HG03457 (cell line): ENCODE measurements around the gene F2R.
"Not testable (repeated sequence)": the region's sequence is repeated elsewhere in the genome, so short reads cannot be mapped to it uniquely, and the experiment has no call there.

Source experiments
- ATAC-seq: cut with Tn5 transposase; IDR thresholded peaks from one replicate; pipeline ENCODE4 v1.9.1; 2021; ENCODE audit warnings: moderate number of reproducible peaks; ENCODE audit not compliant: unreplicated experiment

Gene F2R

DNA sequence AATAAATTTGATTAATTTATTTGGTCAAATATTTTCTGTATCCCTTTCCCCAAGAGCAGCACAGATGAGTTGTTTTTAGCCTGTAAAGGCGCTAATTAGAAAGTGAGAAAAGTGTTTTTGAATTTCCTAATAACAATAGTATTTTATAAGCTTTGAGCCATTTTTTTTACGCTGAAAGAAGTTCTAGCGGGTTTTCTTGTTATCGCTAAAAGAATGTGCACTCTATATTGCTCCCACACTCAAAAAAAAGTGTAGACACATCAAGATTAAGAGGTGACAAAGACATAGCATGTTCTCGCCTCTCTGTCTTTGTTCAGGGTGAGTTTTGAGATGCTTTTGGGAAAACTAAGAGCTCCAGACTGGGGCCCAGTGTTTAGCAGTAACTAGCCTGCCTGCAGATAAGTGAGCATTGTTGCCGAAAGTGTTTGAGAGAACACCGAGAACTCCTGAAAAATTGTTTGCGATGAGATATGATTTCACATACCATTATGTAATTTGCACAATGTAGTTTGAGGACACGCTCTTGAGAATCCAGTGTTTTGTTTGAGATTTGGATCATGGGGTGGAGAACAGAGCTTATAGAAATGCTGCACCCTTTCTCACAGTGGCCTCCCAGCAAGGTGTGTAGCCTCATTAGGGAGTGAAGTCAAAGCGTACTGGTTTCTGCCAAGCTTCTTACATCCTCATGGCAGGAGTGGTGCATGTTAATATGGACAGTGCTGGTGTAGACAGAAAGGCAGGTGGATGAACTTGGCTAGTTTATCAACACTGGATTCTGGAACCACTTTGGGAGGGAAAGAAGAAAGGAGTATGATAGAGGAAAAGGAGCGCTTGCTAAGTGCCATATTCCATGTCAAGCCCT, 1.5 kb downstream of the F2R start:
- ATAC-seq: no peak

DNA sequence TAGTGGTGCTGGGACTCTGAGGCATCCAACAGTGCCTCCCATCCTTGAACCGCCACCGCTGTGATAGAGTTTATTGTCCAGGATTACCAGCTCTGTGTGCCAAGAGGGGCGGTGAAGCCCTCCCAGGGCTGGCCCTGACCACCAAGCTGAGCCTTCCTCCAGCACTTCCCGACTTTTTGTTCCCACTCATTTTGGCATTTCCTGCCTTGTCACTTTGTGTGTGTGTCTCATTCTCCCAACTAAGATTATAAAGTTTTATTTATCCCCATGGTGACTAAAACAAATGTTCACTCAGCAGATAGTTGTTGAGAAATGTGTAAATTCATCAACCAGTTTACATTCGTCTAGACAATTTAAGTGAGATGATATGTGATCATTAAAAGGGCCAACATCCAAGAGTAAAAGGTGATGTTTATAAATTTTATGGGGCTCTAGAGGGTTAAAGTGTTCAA, 2.5 kb downstream of the F2R start:
- ATAC-seq: no peak

DNA sequence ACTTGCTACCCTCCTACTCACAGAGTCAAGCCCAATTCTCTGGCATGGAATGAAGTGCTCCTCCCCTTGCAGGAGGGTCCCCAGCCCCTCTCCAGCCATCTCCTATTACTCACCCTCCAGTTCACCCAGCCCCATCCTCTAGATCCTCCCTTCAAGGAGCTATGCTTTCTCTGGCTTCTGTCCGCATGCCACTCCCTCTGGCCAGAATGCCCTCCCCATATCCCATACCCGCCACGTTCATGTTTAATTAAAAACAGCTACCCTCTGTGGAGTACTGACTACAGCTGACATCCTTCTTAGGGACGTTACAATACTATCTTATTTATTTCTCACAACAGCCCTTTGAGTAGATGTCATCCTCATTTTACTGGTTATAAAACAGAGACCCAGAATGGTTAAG, 3.0 kb downstream of the F2R start:
- ATAC-seq: no peak

DNA sequence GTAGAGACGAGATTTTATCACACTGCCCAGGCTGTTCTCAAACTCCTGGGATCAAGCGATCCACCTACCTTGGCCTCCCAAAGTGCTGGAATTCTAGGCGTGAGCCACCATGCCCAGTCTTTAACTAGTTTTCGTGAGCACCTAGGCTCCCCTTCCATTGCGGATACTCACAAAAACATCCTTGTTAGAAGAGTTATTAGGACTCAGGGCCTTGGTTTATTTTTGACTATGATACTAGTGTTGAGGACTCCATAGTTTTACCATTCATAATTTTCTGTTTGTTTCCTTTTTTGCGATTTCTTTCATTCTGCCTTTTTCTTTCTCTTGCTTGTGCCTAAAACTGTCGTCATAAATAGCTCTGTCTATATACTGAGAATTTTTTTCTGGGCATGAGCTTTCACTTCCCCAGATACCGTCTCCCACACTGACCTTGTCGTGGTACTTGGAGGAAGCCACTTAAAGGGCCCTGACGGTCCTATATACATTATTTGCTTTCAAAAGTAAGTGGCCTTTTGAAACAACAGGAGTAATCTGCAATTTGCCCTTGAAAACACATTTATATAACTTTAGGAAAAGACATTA, 5.2 kb downstream of the F2R start:
- peak; percentile 84 for ATAC-seq

DNA sequence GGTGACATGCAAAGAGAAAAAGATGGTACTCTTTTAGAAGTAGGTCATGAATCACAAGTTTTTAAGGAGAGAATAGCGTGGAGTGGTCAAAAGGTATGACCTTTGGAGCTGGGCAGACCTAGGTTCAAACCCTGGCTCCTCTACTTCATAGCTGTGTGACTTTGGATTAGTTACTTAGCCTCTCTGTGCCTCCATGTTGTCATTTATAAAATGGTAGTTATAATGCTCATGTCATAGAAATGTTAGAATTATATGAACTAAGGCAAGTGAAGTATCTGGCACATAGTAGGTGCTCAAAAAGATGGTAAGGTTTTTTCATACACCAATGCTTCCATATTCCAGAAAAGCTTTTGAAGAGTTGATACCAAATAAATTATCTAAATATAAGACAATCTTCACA, 7.3 kb downstream of the F2R start:
- no peak for ATAC-seq

DNA sequence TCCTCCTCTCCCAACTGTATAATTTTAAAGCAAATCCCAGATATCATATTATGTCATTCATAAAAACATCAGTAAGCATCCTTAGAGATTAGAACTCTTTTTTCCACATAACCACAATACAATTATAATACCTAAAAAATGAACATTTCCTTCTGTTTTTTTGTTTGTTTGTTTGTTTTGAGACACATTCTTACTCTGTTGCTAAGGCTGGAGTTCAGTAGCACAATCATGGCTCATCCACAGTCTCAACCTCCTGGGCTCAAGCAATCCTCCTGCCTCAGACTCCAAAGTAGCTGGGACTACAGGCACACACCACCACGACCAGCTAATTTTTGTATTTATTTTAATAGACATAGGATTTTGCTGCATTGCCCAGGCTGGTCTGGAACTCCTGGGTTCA, 8.0 kb downstream of the F2R start:
- ATAC-seq: no peak

DNA sequence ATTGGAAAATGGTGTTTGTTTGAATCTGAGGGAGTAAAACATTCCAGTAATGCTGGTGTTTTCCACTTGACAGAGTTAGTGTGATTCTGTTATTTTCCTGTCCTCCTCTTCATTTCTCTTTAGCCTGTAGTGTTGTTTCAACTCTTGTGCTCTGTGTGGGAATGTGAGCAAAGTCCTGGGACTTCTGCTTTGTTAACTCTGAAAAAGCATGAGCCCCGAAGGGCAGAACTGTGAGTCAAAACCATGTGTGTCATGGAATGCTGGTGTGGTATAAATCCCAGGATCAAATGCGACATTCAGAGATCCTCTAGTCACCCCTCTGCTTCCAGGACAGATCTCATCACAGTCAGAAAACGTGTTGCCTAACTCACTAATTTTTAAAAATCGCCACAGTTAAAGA, 8.9 kb downstream of the F2R start:
- no peak for ATAC-seq

DNA sequence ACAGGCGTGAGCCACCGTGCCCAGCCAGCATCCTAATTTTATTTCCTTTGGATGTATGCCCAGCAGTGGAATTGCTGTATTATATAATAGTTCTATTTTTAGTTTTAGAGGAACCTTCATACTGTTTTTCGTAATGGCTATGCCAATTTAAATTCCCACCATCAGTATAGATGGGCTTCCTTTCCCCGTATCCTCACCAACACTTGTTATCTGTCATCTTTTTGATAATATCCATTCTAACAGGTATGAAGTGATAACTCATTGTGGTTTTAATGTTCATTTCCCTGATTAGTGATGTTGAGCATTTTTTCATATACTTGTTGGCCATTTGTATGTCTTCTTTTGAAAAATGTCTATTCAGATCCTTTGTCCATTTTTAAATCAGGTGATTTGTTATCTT, 13.0 kb downstream of the F2R start:
- no peak for ATAC-seq

DNA sequence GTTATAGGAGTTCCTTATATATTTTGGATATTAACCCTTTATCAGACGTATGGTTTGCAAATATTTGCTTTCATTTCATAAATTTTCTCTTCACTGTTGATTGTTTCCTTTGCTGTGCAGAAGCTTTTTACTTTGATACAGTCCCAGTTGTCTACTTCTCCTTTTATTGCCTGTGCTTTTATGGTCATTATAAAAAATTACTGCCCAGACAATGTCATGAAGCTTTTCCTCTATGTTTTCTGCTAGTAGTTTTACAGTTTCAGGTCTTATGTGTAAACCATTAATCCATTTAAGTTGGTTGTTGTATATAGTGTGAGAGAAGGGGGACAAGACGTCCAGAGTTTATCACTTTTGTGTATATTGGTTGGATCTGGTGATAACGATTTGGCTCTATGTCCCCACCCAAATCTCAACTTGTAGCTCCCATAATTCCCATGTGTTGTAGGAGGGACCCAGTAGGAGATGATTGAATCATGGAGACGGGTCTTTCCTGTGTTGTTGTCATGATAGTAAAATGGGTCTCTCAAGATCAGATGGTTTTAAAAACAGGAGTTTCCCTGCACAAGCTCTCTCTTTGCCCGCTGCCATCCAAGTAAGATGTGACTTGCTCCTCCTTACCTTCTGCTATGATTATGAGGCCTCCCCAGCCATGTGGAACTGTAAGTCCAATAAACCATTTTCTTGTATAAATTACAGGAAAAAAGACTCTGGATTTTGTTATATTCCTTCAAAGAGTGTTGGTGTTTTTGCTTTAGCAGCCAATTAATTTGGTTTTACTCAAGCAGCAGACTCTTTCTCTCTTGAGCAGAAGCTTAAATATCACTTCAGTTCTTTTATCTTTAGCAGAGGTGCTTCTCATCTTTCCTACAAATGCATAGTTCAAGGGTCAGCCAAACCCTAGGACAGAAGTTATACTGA, 13.7 kb downstream of the F2R start:
- ATAC-seq: no peak

DNA sequence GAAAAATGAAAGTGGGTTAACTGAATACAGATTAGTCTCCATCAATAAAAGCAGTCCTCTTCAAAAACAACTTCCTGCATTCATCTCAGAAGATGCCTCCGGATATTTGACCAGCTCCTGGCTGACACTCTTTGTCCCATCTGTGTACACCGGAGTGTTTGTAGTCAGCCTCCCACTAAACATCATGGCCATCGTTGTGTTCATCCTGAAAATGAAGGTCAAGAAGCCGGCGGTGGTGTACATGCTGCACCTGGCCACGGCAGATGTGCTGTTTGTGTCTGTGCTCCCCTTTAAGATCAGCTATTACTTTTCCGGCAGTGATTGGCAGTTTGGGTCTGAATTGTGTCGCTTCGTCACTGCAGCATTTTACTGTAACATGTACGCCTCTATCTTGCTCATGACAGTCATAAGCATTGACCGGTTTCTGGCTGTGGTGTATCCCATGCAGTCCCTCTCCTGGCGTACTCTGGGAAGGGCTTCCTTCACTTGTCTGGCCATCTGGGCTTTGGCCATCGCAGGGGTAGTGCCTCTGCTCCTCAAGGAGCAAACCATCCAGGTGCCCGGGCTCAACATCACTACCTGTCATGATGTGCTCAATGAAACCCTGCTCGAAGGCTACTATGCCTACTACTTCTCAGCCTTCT, 16.6 kb downstream of the F2R start:
- no peak for ATAC-seq

DNA sequence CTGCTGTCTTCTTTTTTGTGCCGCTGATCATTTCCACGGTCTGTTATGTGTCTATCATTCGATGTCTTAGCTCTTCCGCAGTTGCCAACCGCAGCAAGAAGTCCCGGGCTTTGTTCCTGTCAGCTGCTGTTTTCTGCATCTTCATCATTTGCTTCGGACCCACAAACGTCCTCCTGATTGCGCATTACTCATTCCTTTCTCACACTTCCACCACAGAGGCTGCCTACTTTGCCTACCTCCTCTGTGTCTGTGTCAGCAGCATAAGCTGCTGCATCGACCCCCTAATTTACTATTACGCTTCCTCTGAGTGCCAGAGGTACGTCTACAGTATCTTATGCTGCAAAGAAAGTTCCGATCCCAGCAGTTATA, 17.1 kb downstream of the F2R start:
- ATAC-seq: no peak

DNA sequence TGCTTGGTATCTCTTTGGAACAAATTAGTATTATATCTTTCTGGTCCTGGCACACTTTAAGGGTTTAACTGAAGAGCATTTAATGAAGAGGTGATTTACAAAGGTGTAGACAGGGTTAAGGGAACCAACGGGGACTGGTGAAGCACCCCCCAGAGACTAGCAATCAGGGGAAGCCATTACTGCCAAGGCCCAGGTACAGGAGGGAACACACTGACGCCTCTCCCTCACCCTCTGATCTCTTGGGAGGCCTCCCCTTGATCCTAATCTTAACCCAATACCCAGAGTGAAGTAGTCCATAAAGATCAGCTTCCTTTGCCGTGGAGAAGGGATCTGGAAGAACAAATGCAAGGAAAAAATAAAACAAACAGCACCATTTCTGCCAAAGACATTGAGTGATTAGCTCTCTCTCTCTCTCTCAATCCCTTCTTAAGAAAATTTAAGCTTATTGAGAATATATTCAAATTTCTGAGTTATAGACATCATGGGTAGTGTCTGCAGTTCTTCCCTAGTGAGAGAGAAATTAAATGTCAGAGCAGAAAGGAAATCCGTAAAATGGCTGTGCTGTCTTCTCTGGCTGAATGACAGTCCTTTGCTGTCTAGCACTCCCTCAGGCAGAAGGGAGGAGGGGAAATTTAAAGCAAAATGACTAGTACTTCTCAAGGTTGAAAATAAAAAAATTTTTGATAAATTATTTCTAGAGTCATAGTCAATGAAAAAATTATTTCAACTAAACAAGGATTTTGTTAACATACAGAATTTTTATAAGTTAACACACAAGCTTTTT, 20.0 kb downstream of the F2R start:
- no peak for ATAC-seq

DNA sequence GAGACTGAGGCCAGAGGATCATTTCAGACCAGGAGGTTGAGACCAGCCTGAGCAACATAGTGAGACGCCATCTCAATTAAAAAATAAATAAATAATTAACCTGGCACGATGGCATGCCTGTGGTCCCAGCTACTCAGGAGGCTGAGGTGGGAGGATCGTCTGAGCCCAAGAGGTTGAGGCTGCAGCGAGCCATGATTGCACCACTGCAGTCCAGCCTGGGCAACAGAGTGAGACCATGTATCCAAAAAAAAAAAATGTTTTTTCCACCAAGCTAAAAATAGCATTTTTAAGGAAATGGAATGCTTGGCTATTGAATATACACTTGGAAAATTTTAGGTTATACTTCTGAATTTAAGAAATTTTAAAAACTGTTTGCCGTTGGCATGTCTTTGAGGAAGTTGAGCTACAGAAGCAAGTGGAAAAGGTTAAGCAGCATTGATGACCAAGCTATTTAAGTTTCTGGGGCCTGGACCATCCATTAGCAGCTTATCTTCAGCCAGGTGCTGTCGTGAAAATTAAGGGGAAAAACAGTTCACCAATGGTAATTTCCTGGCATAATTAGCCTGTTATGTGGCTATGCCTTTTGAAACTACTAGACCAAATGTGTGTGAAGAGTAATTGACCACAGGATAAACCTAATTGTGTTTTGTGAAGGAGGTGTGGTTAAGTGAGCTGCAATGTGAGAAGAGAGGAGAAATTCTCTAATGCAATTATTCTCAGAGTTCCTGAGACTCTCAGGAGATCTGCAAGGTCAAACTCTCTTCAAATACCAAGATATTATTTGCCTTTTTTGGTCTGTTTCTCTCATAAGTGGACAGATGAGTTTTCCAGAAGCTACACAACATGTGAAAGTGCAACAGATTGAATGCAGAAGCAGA, 21.0 kb downstream of the F2R start:
- ATAC-seq: no peak

DNA sequence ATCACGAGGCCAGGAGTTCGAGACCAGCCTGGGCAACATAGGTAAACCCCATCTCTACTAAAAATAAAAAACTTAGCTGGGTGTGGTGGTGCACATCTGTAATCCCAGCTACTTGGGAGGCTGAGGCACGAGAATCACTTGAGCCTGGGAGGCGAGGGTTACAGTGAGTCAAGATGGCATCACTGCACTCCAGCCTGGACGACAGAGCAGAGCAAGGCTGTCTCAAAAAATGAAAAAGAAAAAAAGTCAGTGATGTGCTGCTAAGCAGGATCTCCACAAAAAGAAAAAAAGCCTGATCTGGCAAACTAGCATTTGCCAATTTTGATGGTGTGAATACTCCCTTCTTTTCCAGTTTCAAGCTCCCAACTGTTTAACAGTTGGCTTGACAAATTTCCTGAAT, 21.9 kb downstream of the F2R start:
- no peak for ATAC-seq

DNA sequence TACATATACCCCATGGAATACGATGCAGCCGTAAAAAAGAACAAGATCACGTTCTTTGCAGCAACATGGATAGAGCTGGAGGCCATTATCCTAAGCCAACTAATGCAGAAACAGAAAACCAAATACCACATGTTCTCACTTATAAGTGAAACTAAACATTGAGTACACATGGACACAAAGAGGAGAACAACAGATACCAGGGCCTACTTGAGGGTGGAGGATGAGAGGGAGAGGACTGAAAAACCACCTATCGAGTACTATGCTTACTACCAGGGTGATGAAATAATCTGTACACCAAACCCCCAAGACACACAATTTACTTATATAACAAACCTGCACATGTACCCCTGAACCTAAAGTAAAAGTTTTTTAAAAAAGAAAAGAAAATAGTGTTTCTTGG, 25.6 kb downstream of the F2R start:
- not testable (repeated sequence) for ATAC-seq

DNA sequence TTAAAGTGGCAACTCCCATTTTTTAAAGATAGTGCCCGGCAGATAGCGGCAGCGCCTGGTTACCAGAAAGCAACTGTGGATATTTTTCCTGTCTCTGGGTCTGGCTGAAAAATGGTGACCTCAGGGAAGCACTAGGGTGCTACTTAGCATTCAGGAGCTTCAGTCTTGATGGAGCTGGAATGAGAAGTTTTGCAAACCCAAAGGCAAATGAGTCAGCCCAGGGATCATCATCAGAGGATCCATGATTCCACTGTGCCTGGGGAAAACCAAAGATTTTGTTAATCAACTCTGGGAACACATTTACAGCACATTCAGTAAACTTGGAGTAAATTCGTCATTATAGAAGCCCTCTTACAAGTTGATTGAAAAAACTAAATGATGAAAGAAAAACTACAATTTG, 26.7 kb downstream of the F2R start:
- no peak for ATAC-seq

DNA sequence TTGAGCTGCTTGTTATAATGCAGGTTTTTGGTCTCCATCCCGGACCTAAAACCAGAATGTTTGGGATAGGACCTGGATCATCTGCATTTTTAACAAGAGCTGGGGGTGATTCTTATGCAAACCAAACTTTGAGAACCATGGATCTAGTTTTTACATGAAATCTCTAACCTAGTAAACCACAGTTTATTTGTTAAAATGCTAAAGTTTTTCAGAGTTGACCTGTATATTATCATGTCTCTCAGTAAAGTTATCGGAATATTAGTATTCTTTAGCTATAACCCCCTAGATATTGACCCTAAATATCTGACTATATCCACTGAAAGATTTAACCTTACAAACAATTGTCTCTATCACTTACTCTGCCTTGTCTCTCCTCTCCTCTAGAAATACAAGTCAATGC, 28.7 kb downstream of the F2R start:
- no peak for ATAC-seq

DNA sequence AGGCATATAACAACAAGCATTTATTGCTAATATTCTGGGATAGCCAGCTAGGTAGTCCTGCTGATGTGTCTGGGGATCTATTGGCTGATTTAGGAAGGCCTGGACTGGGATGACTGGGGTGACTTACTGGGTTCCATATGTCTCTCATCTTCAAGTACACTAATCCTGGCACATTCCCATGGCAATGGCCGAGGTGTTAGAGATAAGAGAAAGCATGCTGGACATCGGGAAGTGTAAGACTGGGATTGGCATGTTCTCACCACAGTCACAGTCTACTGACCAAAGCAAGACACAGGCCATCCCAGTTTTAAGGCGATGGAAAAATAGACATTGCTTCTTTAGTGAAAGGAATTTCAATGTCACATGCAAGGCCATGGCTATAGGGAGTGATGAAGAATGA, 29.7 kb downstream of the F2R start:
- ATAC-seq: no peak

DNA sequence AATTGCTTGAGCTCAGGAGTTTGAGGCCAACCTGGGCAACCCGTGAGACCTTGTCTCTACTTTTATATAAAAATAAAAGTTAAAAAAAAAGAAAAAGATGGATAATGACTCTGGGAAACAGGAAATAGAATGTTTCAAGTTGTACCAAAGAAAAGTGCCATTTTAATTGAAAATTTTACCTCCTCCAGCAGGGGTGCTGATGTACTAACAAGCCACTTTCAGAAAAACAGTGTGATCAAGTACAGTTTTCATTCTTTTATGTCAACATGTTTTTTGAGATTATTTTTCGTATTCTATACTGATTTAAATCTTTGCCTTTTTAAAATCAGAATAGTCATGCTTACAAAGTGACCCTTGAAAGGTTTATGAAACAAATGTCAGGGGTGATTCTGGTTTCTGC, 30.8 kb downstream of the F2R start:
- ATAC-seq: no peak
